HCT116 (cell line): ENCODE results near the gene IQCN. TPM values are rescaled to one million over a fixed set of nuclear protein-coding genes. Genes with fewer than 3 reads are reported as not detected.
A peak's percentile ranks its signal among the peaks of the same experiment; 100 is the strongest.

Experiments used
- ATAC-seq: fragments of 200-7000 bp; cut with Tn5 transposase; 2 replicates; pipeline ENCODE4 v1.9.1; 2020; ENCODE audit warnings: mild to moderate bottlenecking, moderate library complexity
- BruUV-seq: library from RNA; stranded (reverse); fragments of 400-500 nt; replicated peaks from 2 replicates; lab custom pipeline; 2021; lab: Mats Ljungman, UMichigan
- CTCF ChIA-PET: fragments of 300-600 bp; sonication (Branson Sonifier 250); formaldehyde crosslinking; loops from one replicate; lab custom pipeline; 2021; ENCODE audit warnings: antibody characterized with exemption; lab: Charles Lee
- POLR2A ChIA-PET: fragments of 300-600, 350-600 bp; sonication (Branson Sonifier 250); formaldehyde crosslinking; loops from one replicate; lab custom pipeline; 2021; ENCODE audit warnings: antibody characterized with exemption; lab: Charles Lee
- RAD21 ChIA-PET, 2 experiments: fragments of 300-600 bp; sonication (Branson Sonifier 250); formaldehyde crosslinking; loops; one replicate each; lab custom pipeline; 2023; ENCODE audit warnings: low total read pairs in 2 of 2; ENCODE audit not compliant: uncharacterized antibody in 2 of 2, unreplicated experiment in 2 of 2, low non-redundant PET in 1 of 2; lab: Charles Lee
- DNase-seq: peaks from one replicate; pipeline ENCODE4 v3.0.0-alpha.2; 2010; ENCODE audit warnings: low read depth, low spot score
- H2AFZ ChIP-seq: fragments of 200-600 bp; shearing (Covaris generic), sonication (generic); 2 replicates; pipeline ENCODE4 v1.6.1; 2017; ENCODE audit warnings: low read depth, mixed run types, mixed read lengths, antibody characterized with exemption, low read length; ENCODE audit not compliant: poor library complexity, severe bottlenecking
- H3K27ac ChIP-seq: 2 replicates; pipeline ENCODE4 v1.5.1; 2012; ENCODE audit warnings: low read depth, low read length
- H3K27me3 ChIP-seq: fragments of 200-600 bp; sonication (generic); 2 replicates; pipeline ENCODE4 v1.6.1; 2016; ENCODE audit warnings: mixed run types, low read length, mixed read lengths; ENCODE audit not compliant: insufficient read depth
- H3K36me3 ChIP-seq, 2 experiments: fragments of 200-500 bp in 1 of 2; fragments of 200-600 bp in 1 of 2; sonication (Bioruptor generic) in 1 of 2; sonication (generic) in 1 of 2; 2 replicates each; pipeline versions ENCODE4 v1.5.1 to v1.6.1; 2014 to 2016; ENCODE audit warnings: low read length in 2 of 2, inconsistent platforms in 1 of 2, mixed read lengths in 1 of 2, mixed run types in 1 of 2; ENCODE audit not compliant: insufficient read depth in 2 of 2, control insufficient read depth in 1 of 2
- H3K4me1 ChIP-seq, 2 experiments: fragments of 200-600 bp in 1 of 2; sonication (generic) in 1 of 2; 2 replicates each; pipeline versions ENCODE4 v1.5.1 to v1.6.1; 2012 to 2017; ENCODE audit warnings: low read length in 2 of 2, inconsistent platforms in 1 of 2, mild to moderate bottlenecking in 1 of 2, mixed read lengths in 1 of 2, mixed run types in 1 of 2, moderate library complexity in 1 of 2; ENCODE audit not compliant: insufficient read depth in 2 of 2, control insufficient read depth in 1 of 2
- H3K4me2 ChIP-seq: fragments of 200-600 bp; sonication (generic); 2 replicates; pipeline ENCODE4 v1.6.1; 2017; ENCODE audit warnings: mixed run types, low read length, mixed read lengths
- H3K4me3 ChIP-seq, 2 experiments: fragments of 200-600 bp in 1 of 2; sonication (generic) in 1 of 2; replicated peaks in 1 of 2; 2 replicates each; pipeline ENCODE4 v1.5.1; 2011 to 2016; ENCODE audit warnings: low read length in 2 of 2, control low read depth in 1 of 2, low read depth in 1 of 2, mild to moderate bottlenecking in 1 of 2, mixed read lengths in 1 of 2, mixed run types in 1 of 2
- H3K79me2 ChIP-seq: fragments of 200-600 bp; sonication (generic); 2 replicates; pipeline ENCODE4 v1.6.1; 2017; ENCODE audit warnings: mild to moderate bottlenecking, mixed run types, low read length, moderate library complexity, mixed read lengths; ENCODE audit not compliant: insufficient read depth
- H3K9ac ChIP-seq: fragments of 200-600 bp; sonication (generic); 2 replicates; pipeline ENCODE4 v1.6.1; 2016; ENCODE audit warnings: low read length, mixed read lengths
- H3K9me2 ChIP-seq: fragments of 200-600 bp; sonication (generic), shearing (Covaris generic); 2 replicates; pipeline ENCODE4 v1.6.1; 2017; ENCODE audit warnings: mixed run types, mild to moderate bottlenecking, moderate library complexity; ENCODE audit not compliant: insufficient read depth
- H3K9me3 ChIP-seq, 2 experiments: fragments of 200-500 bp in 1 of 2; fragments of 200-600 bp in 1 of 2; sonication (Bioruptor generic) in 1 of 2; sonication (generic) in 1 of 2; 2 replicates each; pipeline ENCODE4 v1.6.1; 2014 to 2017; ENCODE audit warnings: low read length in 2 of 2, mixed read lengths in 2 of 2, inconsistent platforms in 1 of 2, low read depth in 1 of 2, mild to moderate bottlenecking in 1 of 2, mixed run types in 1 of 2, moderate library complexity in 1 of 2; ENCODE audit not compliant: control insufficient read depth in 1 of 2, insufficient read depth in 1 of 2
- H4K20me1 ChIP-seq: fragments of 200-600 bp; sonication (generic), shearing (Covaris generic); 2 replicates; pipeline ENCODE4 v1.6.1; 2017; ENCODE audit warnings: mixed run types, mild to moderate bottlenecking, moderate library complexity; ENCODE audit not compliant: insufficient read depth
- CEBPB ChIP-seq: IDR thresholded peaks from 2 replicates; pipeline ENCODE4 v1.6.1; 2012; ENCODE audit warnings: low read depth
- ELF1 ChIP-seq: IDR thresholded peaks from 2 replicates; pipeline ENCODE4 v1.6.1; 2012; ENCODE audit warnings: low read depth, borderline replicate concordance
- FOSL1 ChIP-seq: IDR thresholded peaks from 2 replicates; pipeline ENCODE4 v1.6.1; 2012; ENCODE audit warnings: low read depth
- POLR2A ChIP-seq: IDR thresholded peaks from 2 replicates; pipeline ENCODE4 v1.7.0; 2011; ENCODE audit warnings: borderline replicate concordance; ENCODE audit not compliant: insufficient read depth, insufficient read length; ENCODE audit errors: extremely low read depth
- RAD21 ChIP-seq: IDR thresholded peaks from 2 replicates; pipeline ENCODE4 v1.6.1; 2012; ENCODE audit warnings: low read depth, mild to moderate bottlenecking
- SRF ChIP-seq: IDR thresholded peaks from 2 replicates; pipeline ENCODE4 v1.6.1; 2012; ENCODE audit warnings: low read depth
- TCF7L2 ChIP-seq: IDR thresholded peaks from 2 replicates; pipeline ENCODE4 v1.7.0; 2011; ENCODE audit warnings: borderline replicate concordance, inconsistent platforms; ENCODE audit not compliant: insufficient read depth, insufficient read length; ENCODE audit errors: extremely low read depth
- ZFX ChIP-seq: fragments of 450-650 bp; IDR thresholded peaks from 2 replicates; pipeline ENCODE4 v1.6.1; 2017
- ZNF274 ChIP-seq: fragments of 200-500 bp; sonication (Bioruptor generic); IDR thresholded peaks from 2 replicates; pipeline ENCODE4 v1.6.1; 2014; ENCODE audit warnings: mild to moderate bottlenecking, low read depth, low read length, inconsistent platforms
- intact Hi-C: fragments of 100-400 bp; cut with micrococcal nuclease; formaldehyde crosslinking; loops from 2 replicates; pipeline ENCODE4 v1.10.0; 2022
- total RNA-seq: library from RNA; stranded (reverse); gene quantifications from one replicate; pipeline ENCODE4 v1.2.1, GENCODE V29; 2021; ENCODE audit not compliant: unreplicated experiment

The IQCN gene
- total RNA-seq, 1 experiment from 2014 or later, result 4.8 TPM

DNA sequence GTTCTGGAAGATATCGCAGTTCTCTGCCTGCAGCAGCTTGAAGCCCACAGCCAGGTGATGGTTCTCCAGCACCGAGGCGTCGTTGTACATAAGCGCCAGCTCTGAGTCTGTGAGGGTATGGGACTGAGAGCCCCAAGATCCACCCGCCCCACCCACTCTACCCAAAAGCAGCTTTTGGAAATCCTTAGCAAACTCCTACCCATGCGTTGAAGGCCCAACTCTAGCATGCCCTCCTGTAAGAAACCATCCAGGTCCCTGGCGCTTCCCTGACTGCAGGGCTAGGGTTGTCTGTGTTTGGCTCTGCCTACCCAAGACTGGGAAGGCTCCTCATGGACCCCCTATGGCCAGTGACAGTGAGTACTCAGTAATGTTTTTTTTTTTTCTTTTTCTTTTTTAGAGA lies 57.5 kb downstream of the IQCN start:
- H3K4me2 ChIP-seq, result no peak overlapping the region
- ChIA-PET RAD21 (interaction anchor here in 1 of 2 experiments (0.7 kb wide), 1 partner anchor 36 kb away, joined by 4 read pairs; no protein-coding TSS in a partner anchor), POLR2A (interaction anchor here (0.5 kb wide), 1 partner anchor 30 kb away, joined by 3 read pairs; no protein-coding TSS in a partner anchor), CTCF (no interaction called here)
- H3K4me1 ChIP-seq, result peaks cover 11 to 28% of the 10 kb centered on the region in 2 experiments
- intact Hi-C loops, result no loop called here
- BruUV-seq, result no TSS peak
- no peak overlapping the region for H3K4me3 ChIP-seq
- no peak overlapping the region for H2AFZ ChIP-seq
- H4K20me1 ChIP-seq, result no peaks in the 10 kb centered on the region
- no peak overlapping the region for H3K27ac ChIP-seq
- no peaks in the 10 kb centered on the region for H3K36me3 ChIP-seq
- no peak for ATAC-seq
- no peaks in the 10 kb centered on the region for H3K9me2 ChIP-seq
- H3K9me3 ChIP-seq, result no peaks in the 10 kb centered on the region
- no peak for DNase-seq
- TF ChIP-seq ZNF274 (no peak), FOSL1 (no peak), ELF1 (no peak), CEBPB (no peak), SRF (no peak), POLR2A (no peak)
- H3K9ac ChIP-seq, result no peak overlapping the region
- no peaks in the 10 kb centered on the region for H3K27me3 ChIP-seq
- H3K79me2 ChIP-seq, result no peaks in the 10 kb centered on the region

DNA sequence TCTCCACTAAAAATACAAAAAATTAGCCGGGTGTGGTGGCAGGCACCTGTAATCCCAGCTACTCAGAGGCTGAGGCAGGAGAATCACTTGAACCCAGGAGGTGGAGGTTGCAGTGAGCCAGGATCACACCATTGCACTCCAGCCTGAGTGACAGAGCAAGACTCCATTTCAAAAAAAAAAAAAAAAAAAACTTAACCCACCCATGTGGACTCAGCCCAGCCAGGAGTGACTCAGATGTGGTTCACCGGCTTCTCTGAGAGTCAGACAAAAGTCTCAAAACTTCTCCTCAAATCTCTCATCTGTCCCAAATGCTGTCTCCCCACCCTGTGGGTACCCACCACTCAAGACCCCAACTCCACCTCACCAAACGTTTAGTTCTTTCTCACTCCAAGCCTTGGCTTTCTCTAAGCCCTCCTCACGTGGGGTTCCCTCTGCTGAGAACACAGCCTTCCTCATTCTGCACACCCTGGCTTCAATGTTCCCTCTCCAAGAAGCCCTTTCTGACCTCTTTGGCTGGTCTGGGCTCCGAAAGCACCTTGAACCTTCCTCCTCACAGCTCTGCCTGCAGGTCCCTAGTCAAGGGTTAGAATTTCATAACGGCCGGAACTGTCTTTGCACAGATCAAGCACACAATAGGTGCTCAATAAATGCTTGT lies 59.3 kb downstream of the IQCN start:
- H3K36me3 ChIP-seq, result no peaks in the 10 kb centered on the region
- H3K9me3 ChIP-seq, result no peaks in the 10 kb centered on the region
- POLR2A ChIA-PET, result no interaction called here
- H3K9ac ChIP-seq, result no peak overlapping the region
- H3K79me2 ChIP-seq, result no peaks in the 10 kb centered on the region
- no peaks in the 10 kb centered on the region for H3K27me3 ChIP-seq
- no peak overlapping the region for H3K4me3 ChIP-seq
- DNase-seq (no peak), ATAC-seq (peak; percentile 56; the same call in 1 of the 2 replicates)
- H3K27ac ChIP-seq, result no peak overlapping the region
- H3K9me2 ChIP-seq, result no peaks in the 10 kb centered on the region
- no peaks in the 10 kb centered on the region for H4K20me1 ChIP-seq
- H2AFZ ChIP-seq, result no peak overlapping the region
- no TSS peak for BruUV-seq
- RAD21 ChIA-PET, result interaction anchor here in 1 of 2 experiments (0.6 kb wide), 1 partner anchor 24 kb away, joined by 4 read pairs; no protein-coding TSS in a partner anchor
- TF ChIP-seq RAD21, result no peak
- no peak for TF ChIP-seq TCF7L2
- no peak for TF ChIP-seq ZFX
- TF ChIP-seq, all 23 proteins: peak for 0
- H3K4me2 ChIP-seq, result peak overlapping the region; percentile 34
- CTCF ChIA-PET, result interaction anchor here (1.3 kb wide), 1 partner anchor 9 kb away, joined by 3 read pairs; no protein-coding TSS in a partner anchor
- peaks cover 6 to 16% of the 10 kb centered on the region in 2 experiments; a peak in 3 of 4 replicates for H3K4me1 ChIP-seq
- intact Hi-C loops, result loop anchor here (2.0 kb wide), 1 partner anchor 196 kb away; no protein-coding TSS in a partner anchor
